ENCODE measurements around the gene TIMM29. TPM values are rescaled to one million over a fixed set of nuclear protein-coding genes. Genes with fewer than 3 reads are reported as not detected.
"Not testable (repeated sequence)": the region's sequence is repeated elsewhere in the genome, so short reads cannot be mapped to it uniquely, and the experiment has no call there.

TIMM29 gene
- total RNA-seq, 1 donor from 2014 or later = 42.1 TPM

GRCh38 chr19:10945264-10945663 lies 16.7 kb downstream of the TIMM29 start:
- FAIRE-seq = no peak
- TF ChIP-seq CTCF (IDR thresholded peaks at IDR 0.05; ENCODE audit: insufficient read depth, low read length, severe bottlenecking) = no peak

GRCh38 chr19:10946958-10947657 lies 18.5 kb downstream of the TIMM29 start:
- Histone ChIP-seq H3K27me3 (ENCODE audit: control insufficient read depth, insufficient read depth, low read length) (no peaks in the 10 kb centered on the region), H3K36me3 (ENCODE audit: control insufficient read depth, insufficient read depth, low read length) (no peaks in the 10 kb centered on the region), H3K4me3 (ENCODE audit: low read depth, low read length) (no peak overlapping the region)
- no peak for DNase-seq (ENCODE audit: low read depth)
- TF ChIP-seq CTCF (IDR thresholded peaks at IDR 0.05; ENCODE audit: insufficient read depth, low read length, severe bottlenecking) = no peak
- FAIRE-seq = no peak

More at GRCh38 chr19:10945264-10945663, 16.7 kb downstream of the TIMM29 start:
- H3K4me3 ChIP-seq (ENCODE audit: low read depth, low read length) = no peak overlapping the region
- no peaks in the 10 kb centered on the region for H3K27me3 ChIP-seq (ENCODE audit: control insufficient read depth, insufficient read depth, low read length)
- H3K36me3 ChIP-seq (ENCODE audit: control insufficient read depth, insufficient read depth, low read length) = no peaks in the 10 kb centered on the region
- no peak for DNase-seq (ENCODE audit: low read depth)

- FAIRE-seq (no peak), DNase-seq (ENCODE audit: low read depth) (peak; percentile 76)
Measured at GRCh38 chr19:10952809-10953208, 24.2 kb downstream of the TIMM29 start.

GRCh38 chr19:10959277-10959968 lies 30.8 kb downstream of the TIMM29 start:
- not testable (repeated sequence) for FAIRE-seq; H3K4me3 ChIP-seq (ENCODE audit: low read depth, low read length)

More at GRCh38 chr19:10952809-10953208, 24.2 kb downstream of the TIMM29 start:
- Histone ChIP-seq H3K36me3 (ENCODE audit: control insufficient read depth, insufficient read depth, low read length) (no peaks in the 10 kb centered on the region), H3K27me3 (ENCODE audit: control insufficient read depth, insufficient read depth, low read length) (no peaks in the 10 kb centered on the region), H3K4me3 (ENCODE audit: low read depth, low read length) (no peak overlapping the region)
- no peak for TF ChIP-seq CTCF (IDR thresholded peaks at IDR 0.05; ENCODE audit: insufficient read depth, low read length, severe bottlenecking)

GRCh38 chr19:10960314-10961072 lies 31.9 kb downstream of the TIMM29 start, which contains the start of gene SMARCA4:
SMARCA4 (plus strand) TSS chr19:10961030; CDS start chr19:10984152, 23,122 bp downstream.
- Histone ChIP-seq H3K36me3 (ENCODE audit: control insufficient read depth, insufficient read depth, low read length) (peaks cover 2% of the 10 kb centered on the region), H3K4me3 (ENCODE audit: low read depth, low read length) (peak within 1 kb of the TSS; percentile 70), H3K27me3 (ENCODE audit: control insufficient read depth, insufficient read depth, low read length) (no peaks in the 10 kb centered on the region)
- DNase-seq (ENCODE audit: low read depth) (peak; percentile 89), FAIRE-seq (no peak)
- no peak for TF ChIP-seq CTCF (IDR thresholded peaks at IDR 0.05; ENCODE audit: insufficient read depth, low read length, severe bottlenecking)

More at GRCh38 chr19:10959277-10959968, 30.8 kb downstream of the TIMM29 start:
- not testable (repeated sequence) for H3K36me3 ChIP-seq (ENCODE audit: control insufficient read depth, insufficient read depth, low read length); DNase-seq (ENCODE audit: low read depth); H3K27me3 ChIP-seq (ENCODE audit: control insufficient read depth, insufficient read depth, low read length)
